Esophagus squamous epithelium (tissue), 5 donors: ENCODE results near the gene NDST1. TPM values are rescaled to one million over a fixed set of nuclear protein-coding genes. Genes with fewer than 3 reads are reported as not detected.
A peak's percentile ranks its signal among the peaks of the same experiment; 100 is the strongest.

Experiments
- DNase-seq: peaks from one replicate; lab custom pipeline; 2025; lab: John Stamatoyannopoulos, UW
- H3K27ac ChIP-seq, 4 donors: fragments of 200-600 bp; sonication (generic); one replicate each; pipeline ENCODE4 v1.5.1; 2016 to 2019; ENCODE audit warnings: mild to moderate bottlenecking in 1 of 4
- H3K27me3 ChIP-seq, 4 donors: fragments of 200-600 bp; sonication (generic); 1 replicate in 3 of 4; 2 replicates in 1 of 4; pipeline versions ENCODE4 v1.5.1 to v1.6.0; 2017 to 2021; ENCODE audit warnings: antibody characterized with exemption in 1 of 4
- H3K36me3 ChIP-seq, 3 donors: fragments of 200-600 bp; sonication (generic); one replicate each; pipeline ENCODE4 v1.5.1; 2016 to 2019
- H3K4me1 ChIP-seq, 3 donors: fragments of 200-600 bp; sonication (generic); one replicate each; pipeline ENCODE4 v1.5.1; 2017 to 2019
- H3K4me3 ChIP-seq, 4 donors: fragments of 200-600 bp; sonication (generic); 1 replicate in 3 of 4; 2 replicates in 1 of 4; pipeline ENCODE4 v1.5.1; 2016 to 2019; ENCODE audit warnings: mild to moderate bottlenecking in 2 of 4, moderate library complexity in 1 of 4
- H3K9me3 ChIP-seq, 3 donors: fragments of 200-600 bp; sonication (generic); one replicate each; pipeline ENCODE4 v1.5.1; 2016 to 2019
- POLR2A ChIP-seq, 4 donors: fragments of 450-650 bp; IDR thresholded peaks; one replicate each; pipeline ENCODE4 v1.6.1; 2017; ENCODE audit warnings: antibody characterized with exemption in 4 of 4, mild to moderate bottlenecking in 4 of 4, moderate library complexity in 3 of 4
- WGBS, 2 donors: methylation state at CpG; one replicate each; pipeline ENCODE4 v1.1.5; 2018; 5-methylcytosine and 5-hydroxymethylcytosine counted together
- intact Hi-C: fragments of 100-400 bp; cut with DNase I; formaldehyde crosslinking; loops from one replicate; pipeline ENCODE4 v1.15.0; 2022
- total RNA-seq, 4 donors: library from RNA; depleted of rRNA; stranded (reverse); fragments of >200 nt; gene quantifications; one replicate each; pipeline ENCODE4 v1.1.0, GENCODE V29; 2016
- TF ChIP-seq, protein P1 (sequence below), 6 experiments: fragments of 450-650 bp in 4 of 6; fragments of 200-600 bp in 2 of 6; sonication (generic) in 2 of 6; IDR thresholded peaks; one replicate each; pipeline ENCODE4 v1.5.1; 2016 to 2019; ENCODE audit warnings: antibody characterized with exemption in 6 of 6, mild to moderate bottlenecking in 4 of 6, moderate library complexity in 4 of 6
- donor health status: DM: yes; HTN: yes; CAD: no.

Gene NDST1
- total RNA-seq, 4 donors from 2014 or later = 76.5 to 205 (median 118) TPM

DNA sequence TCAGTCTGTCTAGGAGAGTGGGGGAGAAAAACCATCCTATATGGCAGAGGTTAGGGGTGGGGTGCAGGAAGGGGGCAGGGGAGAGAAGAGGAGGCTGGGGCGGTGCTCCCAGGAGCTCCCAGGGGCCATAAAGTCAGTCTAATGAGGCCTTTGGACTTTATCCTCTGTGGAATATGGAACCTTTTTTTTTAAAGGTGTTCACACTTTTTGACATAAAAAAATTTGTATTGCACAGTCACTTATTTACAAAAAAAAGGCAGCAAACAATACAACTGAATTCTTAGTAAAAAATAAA is 80.6 kb downstream of the NDST1 start:
- Histone ChIP-seq H3K4me1 (peaks cover 0 to 34% (median 22%) of the 10 kb centered on the region in 3 donors), H3K9me3 (no peaks in the 10 kb centered on the region), H3K4me3 (no peak overlapping the region), H3K36me3 (no peaks in the 10 kb centered on the region), H3K27ac (no peak overlapping the region), H3K27me3 (no peaks in the 10 kb centered on the region)
- TF ChIP-seq POLR2A (IDR thresholded peaks at IDR 0.05) = no peak
- TF ChIP-seq, protein P1, sequence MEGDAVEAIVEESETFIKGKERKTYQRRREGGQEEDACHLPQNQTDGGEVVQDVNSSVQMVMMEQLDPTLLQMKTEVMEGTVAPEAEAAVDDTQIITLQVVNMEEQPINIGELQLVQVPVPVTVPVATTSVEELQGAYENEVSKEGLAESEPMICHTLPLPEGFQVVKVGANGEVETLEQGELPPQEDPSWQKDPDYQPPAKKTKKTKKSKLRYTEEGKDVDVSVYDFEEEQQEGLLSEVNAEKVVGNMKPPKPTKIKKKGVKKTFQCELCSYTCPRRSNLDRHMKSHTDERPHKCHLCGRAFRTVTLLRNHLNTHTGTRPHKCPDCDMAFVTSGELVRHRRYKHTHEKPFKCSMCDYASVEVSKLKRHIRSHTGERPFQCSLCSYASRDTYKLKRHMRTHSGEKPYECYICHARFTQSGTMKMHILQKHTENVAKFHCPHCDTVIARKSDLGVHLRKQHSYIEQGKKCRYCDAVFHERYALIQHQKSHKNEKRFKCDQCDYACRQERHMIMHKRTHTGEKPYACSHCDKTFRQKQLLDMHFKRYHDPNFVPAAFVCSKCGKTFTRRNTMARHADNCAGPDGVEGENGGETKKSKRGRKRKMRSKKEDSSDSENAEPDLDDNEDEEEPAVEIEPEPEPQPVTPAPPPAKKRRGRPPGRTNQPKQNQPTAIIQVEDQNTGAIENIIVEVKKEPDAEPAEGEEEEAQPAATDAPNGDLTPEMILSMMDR (IDR thresholded peaks at IDR 0.05) = no peak
- intact Hi-C loops = no loop called here
- no peak for DNase-seq
- 92% methylated on average over 1 of the region's 1 CpG for WGBS, 2 donors

DNA sequence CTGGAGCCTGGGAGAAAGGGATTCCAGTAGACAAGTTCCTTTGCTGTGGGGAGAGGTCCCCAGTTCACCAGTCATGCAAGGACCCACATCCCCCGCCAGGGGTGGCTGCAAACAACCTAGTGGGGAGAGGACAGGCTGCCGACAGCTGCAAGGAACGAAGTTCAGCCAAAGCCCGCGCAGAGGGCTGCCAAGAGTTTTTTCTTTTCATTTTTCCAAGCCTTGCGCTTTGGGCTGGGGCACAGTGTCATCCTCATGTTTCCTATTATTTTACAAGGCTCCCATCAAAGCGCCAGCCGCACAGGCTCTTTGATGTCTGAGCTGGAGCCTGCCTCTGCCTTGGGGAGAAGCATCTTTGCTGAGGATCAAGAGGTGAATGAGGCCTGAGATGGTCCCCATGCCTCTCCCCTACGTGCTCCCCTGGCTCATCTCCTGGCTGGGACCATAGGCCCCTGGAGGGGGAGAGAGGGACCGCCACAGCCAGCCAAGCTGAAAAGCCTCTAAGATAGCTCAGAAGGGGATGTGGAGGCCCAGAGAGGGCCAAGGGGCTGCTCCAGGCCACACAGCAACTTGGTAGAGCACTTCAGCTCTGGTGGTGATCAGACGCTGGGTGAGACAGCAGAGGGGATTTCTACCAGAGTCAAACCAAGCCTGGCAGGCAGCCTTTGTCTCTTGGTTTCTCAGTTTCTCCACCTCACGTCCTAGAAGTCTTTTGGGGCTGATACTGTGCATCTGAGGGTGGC is 82.1 kb downstream of the NDST1 start:
- no peak for TF ChIP-seq POLR2A (IDR thresholded peaks at IDR 0.05)
- TF ChIP-seq, protein P1 (IDR thresholded peaks at IDR 0.05) = peak; percentile 18 to 73 (median 56)
- Histone ChIP-seq H3K27ac (peak overlapping the region; percentile 25 to 74 (median 61)), H3K36me3 (no peaks in the 10 kb centered on the region), H3K27me3 (no peaks in the 10 kb centered on the region), H3K4me1 (peaks cover 0 to 48% (median 24%) of the 10 kb centered on the region in 3 donors), H3K9me3 (no peaks in the 10 kb centered on the region), H3K4me3 (no peak overlapping the region)
- intact Hi-C loops = no loop called here
- 36 to 41% methylated on average over 6 to 8 of the region's 12 CpGs for WGBS, 2 donors
- no peak for DNase-seq

DNA sequence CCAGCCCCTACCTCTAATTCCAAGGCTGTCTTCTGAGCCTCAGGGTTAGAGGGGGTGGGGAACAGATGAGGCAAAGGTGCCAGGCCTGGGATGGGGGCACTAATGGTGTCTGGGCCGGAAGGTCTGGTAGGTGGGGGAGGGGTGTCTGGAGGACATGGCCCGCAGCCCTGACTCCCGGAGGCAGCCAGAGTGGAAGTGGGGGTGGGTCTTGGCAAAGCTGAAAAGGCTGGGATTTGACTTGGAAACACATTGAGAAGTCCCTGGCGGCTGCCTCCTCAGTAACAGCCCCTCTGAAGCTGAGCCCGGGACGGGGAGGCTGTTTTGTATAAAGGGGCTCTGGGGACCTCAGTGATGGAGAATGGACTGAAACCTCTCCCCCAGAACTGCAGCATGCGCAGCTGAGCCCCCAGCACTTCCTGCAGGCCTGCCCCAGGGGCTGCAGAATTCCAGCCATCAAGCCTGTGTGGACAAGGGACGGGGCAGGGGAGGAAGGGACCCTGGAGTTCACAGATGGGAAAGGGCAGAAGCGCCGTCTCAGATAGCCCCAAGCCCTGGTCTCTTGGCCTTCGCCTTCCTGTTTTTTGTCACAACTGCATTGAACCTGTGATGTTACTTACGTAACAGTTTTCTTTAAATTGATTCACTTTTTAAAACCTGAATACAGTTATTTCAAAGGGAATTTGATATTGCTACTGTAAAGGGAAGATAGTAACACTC is 83.2 kb downstream of the NDST1 start:
- no peak for DNase-seq
- TF ChIP-seq, protein P1 (IDR thresholded peaks at IDR 0.05) = no peak
- TF ChIP-seq POLR2A (IDR thresholded peaks at IDR 0.05) = no peak
- Histone ChIP-seq H3K4me1 (peaks cover 0 to 58% (median 26%) of the 10 kb centered on the region in 3 donors), H3K9me3 (no peaks in the 10 kb centered on the region), H3K36me3 (no peaks in the 10 kb centered on the region), H3K27me3 (no peaks in the 10 kb centered on the region), H3K27ac (peak overlapping the region in 3 of 4 donors; percentile 5 to 74 (median 30)), H3K4me3 (no peak overlapping the region)
- 49 to 62% methylated on average over 7 to 9 of the region's 12 CpGs for WGBS, 2 donors
- intact Hi-C loops = no loop called here

DNA sequence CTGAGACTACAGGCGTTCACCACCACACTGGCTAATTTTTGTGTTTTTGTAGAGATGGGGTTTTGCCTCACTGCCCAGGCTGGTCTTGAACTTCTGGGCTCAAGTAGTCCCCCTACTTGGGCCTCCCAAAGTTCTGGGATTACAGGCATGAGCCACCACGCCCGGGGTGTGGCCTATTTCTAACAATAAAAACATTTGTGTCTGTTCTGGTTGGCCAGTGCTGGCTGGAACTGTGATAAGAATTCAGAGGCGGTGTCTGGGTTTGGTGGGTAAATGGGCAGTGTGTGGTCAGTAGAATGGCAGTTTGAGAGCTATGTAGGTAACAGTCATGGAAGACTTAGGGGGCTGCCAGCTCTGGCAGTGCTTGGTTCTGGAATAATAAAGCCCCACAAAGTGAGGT is 85.7 kb downstream of the NDST1 start:
- Histone ChIP-seq H3K27ac (peak overlapping the region in 2 of 4 donors; percentile 13 to 16), H3K4me3 (no peak overlapping the region), H3K36me3 (no peaks in the 10 kb centered on the region), H3K27me3 (no peaks in the 10 kb centered on the region), H3K4me1 (peaks cover 0 to 75% (median 36%) of the 10 kb centered on the region in 3 donors), H3K9me3 (no peaks in the 10 kb centered on the region)
- intact Hi-C loops = no loop called here
- 0 to 86% methylated on average over 1 to 3 of the region's 4 CpGs for WGBS, 2 donors
- no peak for DNase-seq
- TF ChIP-seq, protein P1 (IDR thresholded peaks at IDR 0.05) = no peak
- no peak for TF ChIP-seq POLR2A (IDR thresholded peaks at IDR 0.05)

DNA sequence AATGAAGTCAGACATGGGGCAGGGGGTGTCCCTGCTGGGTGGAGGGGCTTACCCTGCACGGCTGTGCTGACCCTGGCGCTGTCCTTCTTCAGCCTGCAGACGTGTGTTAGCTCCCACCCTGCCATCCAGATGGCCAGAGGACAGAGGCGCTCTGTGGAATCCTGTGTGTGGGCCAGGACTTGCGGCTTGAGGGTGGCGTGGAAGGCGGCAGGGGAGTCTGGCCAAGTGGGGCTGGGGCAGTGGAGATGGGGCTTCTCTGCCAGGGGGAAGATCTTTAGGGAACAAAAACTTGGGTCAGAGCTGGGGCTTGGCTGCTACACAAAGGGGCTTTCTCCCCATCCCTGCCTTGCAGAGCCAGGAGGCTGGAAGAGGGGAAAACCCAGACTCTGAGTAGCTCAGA is 86.1 kb downstream of the NDST1 start:
- intact Hi-C loops = no loop called here
- DNase-seq = no peak
- no peaks in the 10 kb centered on the region for H3K36me3 ChIP-seq
- H3K4me1 ChIP-seq = peaks cover 0 to 79% (median 40%) of the 10 kb centered on the region in 3 donors
- H3K27me3 ChIP-seq = no peaks in the 10 kb centered on the region
- TF ChIP-seq, protein P1 (IDR thresholded peaks at IDR 0.05) = no peak
- 65% methylated on average over 2 of the region's 7 CpGs; no CpG with 5 or more reads in 1 of the 2 donors for WGBS, 2 donors
- peak overlapping the region in 2 of 4 donors; percentile 13 to 16 for H3K27ac ChIP-seq
- no peak overlapping the region for H3K4me3 ChIP-seq
- H3K9me3 ChIP-seq = no peaks in the 10 kb centered on the region
